Medulla oblongata (tissue), 1 donor: Measurements from ENCODE around the gene TMEM170A.
"Not testable (repeated sequence)": the region's sequence is repeated elsewhere in the genome, so short reads cannot be mapped to it uniquely, and the experiment has no call there.

Experiments
- DNase-seq: peaks from one replicate; pipeline ENCODE4 v3.0.0-alpha.2; 2015; ENCODE audit errors: extremely low spot score

Gene TMEM170A

GRCh38 chr16:75481475-75481874 is 17.0 kb upstream of the TMEM170A start:
- DNase-seq = no peak

GRCh38 chr16:75479421-75479990 is 15.0 kb upstream of the TMEM170A start:
- no peak for DNase-seq

GRCh38 chr16:75478480-75479345 is 14.2 kb upstream of the TMEM170A start:
- no peak for DNase-seq

GRCh38 chr16:75477680-75478473 is 13.4 kb upstream of the TMEM170A start:
- peak; percentile 17 for DNase-seq

GRCh38 chr16:75476817-75477216 is 12.3 kb upstream of the TMEM170A start:
- no peak for DNase-seq

GRCh38 chr16:75475420-75475847 is 10.9 kb upstream of the TMEM170A start:
- no peak for DNase-seq

- no peak for DNase-seq
Measured at GRCh38 chr16:75472908-75473877, 8.7 kb upstream of the TMEM170A start.

GRCh38 chr16:75471723-75472633 is 7.5 kb upstream of the TMEM170A start:
- DNase-seq = peak; percentile 91

- DNase-seq = no peak
Measured at GRCh38 chr16:75466760-75467159, 2.3 kb upstream of the TMEM170A start.

- DNase-seq = peak; percentile 46
Measured at GRCh38 chr16:75463389-75464121, 934 bp downstream of the TMEM170A start.

- DNase-seq = no peak
Measured at GRCh38 chr16:75462806-75463205, 1.7 kb downstream of the TMEM170A start.

GRCh38 chr16:75461575-75461974 is 2.9 kb downstream of the TMEM170A start:
- no peak for DNase-seq

- DNase-seq = peak; percentile 43
Measured at GRCh38 chr16:75460446-75460845, 4.0 kb downstream of the TMEM170A start.

- DNase-seq = no peak
Measured at GRCh38 chr16:75459691-75460090, 4.8 kb downstream of the TMEM170A start.

GRCh38 chr16:75458439-75458838 is 6.0 kb downstream of the TMEM170A start:
- DNase-seq = no peak

- no peak for DNase-seq
Measured at GRCh38 chr16:75458029-75458428, 6.5 kb downstream of the TMEM170A start.

GRCh38 chr16:75457485-75458021 is 6.9 kb downstream of the TMEM170A start:
- DNase-seq = no peak

GRCh38 chr16:75456971-75457370 is 7.5 kb downstream of the TMEM170A start:
- DNase-seq = no peak

- DNase-seq = not testable (repeated sequence)
Measured at GRCh38 chr16:75456486-75456885, 8.0 kb downstream of the TMEM170A start.
